ENCODE measurements around the gene HOXD8.
A peak's percentile ranks its signal among the peaks of the same experiment; 100 is the strongest.

The HOXD8 gene

DNA sequence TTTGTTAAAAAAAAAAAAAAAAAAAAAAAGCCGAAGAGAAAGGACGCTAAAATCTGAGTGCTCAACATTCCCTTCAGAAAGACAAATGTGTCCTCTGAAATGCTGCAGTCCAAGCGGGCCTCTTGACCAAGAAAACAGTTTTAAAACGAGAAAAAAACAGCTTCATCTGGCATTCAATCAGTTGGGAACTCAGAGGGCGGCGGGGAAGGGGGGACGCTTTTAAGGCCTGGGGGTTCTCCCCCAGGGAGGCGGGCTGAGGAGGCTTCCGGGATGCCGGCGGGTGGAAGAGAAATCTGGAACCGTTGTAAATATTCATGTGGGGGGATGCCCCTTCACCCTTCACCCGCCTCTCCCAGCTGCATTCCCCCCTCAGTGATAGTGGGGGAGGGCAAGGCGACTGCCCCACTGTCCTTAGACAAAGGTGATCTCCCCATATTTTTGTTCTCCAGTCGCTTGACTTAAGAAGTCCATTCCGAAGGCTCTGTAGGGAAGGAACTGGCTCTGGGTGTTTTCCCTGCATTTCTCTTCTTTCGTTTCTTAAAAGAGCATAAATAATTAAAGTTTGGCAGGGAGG is 25.7 kb upstream of the HOXD8 start:
- DNase-seq = no peak

DNA sequence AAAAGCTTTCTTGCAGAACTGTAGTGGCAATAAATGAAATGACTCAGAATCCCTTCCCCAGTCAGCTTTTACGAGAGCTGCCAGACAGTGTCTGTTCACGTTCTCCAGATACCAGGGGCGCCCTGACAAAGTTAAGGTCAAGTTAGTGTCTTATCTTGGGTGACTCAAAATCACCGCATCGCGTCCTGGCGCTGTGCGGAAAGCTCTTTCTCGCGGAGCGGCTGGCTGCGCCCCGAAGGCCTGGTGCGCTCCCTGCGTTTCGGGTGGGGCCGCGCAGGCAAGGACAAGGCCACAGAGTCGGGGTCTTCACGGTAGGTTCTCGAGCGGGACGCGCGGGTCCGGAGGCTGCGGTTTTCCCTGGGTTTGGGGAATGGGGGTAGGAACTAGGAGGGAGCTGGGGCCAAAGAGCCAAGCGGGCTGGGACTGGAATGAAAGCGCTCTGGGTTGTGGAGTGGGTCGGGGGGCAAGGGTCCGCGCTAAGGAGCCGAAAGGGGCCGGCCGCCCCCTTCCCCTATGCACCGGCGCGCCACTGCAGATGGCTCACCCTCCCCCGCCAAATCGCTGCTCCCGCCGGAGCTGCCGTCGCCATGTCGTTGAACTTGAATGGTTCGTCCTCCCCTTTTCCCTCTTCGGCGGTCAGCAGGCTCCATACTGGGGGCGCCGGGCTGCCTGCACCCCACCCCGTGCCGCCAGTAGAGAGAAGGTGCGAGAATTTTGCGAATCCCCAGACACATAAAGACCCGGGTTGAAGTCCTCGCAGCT is 25.0 kb upstream of the HOXD8 start:
- no peak for DNase-seq

DNA sequence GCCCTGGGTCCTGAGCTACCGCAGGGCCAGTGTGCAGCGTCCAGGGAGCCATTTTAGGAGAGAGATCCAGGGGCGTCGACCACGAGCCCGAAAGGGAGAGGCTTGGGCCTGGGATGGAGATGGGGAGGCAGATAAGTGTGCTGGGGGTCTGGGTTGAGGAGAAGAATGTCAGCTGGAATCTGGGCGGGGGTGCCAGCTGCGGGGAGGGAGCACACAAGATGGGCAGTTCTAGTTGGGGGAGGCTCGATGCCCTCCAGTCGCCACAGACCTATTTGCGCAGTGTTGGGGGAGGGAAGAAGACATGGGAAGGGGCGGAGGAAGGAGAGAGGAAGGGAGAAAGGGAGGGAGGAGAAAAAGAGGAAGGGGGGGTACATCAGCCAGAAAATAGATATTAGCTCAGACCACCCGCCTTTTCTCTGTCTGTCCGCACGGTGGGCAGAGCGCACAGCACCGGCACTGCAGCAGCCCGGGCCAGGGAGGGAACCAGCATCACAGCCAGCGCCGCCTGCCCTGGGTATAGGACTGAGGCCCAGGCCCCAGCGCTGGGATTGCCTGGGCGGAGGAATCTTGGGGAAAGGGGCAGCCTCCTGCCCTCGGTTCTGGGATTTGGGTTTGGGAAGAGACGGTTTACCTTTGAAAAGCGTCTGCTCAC is 24.3 kb upstream of the HOXD8 start:
- no peak for DNase-seq

DNA sequence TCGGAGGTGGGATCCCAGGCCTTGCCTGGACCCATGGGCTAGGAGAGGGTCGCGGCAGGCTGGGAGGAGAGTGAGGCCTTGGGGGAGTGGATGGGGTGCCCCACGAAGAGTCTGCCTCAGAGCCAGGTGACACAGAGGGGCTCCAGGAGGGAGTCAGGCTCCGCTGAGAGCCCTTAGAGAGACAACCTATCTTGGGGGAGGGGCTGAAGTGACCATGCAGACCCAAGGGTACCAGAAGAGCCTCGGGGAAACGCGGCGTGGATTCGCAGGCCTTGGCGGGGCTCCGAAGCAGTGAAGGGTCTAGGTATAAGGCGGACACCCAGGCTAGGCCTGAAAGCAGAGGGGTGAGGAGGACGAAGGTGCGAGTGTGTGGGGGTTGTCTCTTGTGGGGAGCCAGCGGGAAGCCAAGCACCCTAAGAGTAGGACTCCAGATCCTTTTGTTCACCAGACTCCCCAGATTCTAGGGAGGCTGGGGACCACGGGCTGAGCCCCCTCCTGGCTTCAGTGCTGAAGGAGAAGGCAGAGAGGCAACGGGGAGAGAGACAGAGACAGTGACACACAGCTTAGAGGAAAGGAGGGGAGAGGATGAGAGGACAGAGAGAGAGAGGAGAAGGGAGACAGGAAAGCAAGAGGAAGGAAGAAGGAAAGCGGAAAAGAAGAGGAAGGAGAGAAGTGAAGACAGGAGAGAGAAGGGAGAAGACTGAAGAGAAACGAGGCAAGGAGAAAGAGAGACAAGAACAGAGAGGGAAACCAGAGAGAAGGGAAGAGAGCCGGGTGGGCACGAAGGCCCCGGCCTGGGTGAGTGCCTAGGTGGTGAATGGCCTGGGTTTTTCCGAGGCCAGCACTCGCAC is 23.6 kb upstream of the HOXD8 start:
- DNase-seq = no peak

DNA sequence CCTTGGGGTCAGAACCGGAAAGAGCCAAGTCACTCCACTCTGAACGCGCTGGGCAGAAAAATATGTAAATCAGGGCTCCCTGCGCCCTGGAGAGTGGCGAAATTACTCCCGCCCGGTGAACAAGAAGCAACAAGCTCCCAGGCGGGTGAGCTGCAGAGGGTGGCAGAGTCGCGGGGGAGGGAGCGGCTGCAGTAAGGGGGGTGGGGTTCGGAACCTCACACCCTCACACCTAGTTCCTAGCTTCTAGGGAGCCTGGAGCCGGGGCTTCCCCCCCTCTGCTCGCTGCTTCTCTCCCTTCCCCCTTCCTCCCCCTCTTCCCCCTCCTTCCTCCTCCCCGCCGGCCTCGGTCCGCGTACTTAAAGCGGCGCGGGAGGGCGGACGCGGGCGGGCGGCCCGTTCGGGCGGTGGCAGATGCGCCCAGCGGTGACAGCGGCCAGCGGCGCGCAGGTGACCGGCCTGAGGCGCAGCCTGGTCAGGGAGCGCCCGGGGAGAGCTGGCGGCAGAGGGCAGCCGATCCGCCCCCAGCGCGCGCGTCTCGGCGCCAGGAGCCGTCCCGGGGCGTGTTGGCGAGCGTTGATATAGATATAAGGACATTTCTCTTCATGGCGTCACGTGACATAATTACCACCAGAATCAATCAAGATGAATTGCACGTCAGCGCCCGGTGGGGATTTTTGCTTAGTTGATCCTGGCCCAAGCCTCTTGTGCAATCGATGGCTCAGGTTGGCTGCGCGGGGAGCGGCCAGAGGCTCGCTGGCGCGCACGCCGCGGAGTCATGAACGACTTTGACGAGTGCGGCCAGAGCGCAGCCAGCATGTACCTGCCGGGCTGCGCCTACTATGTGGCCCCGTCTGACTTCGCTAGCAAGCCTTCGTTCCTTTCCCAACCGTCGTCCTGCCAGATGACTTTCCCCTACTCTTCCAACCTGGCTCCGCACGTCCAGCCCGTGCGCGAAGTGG is 22.6 kb upstream of the HOXD8 start, which contains the start of gene HOXD11:
HOXD11 (plus strand) TSS at position 700 of the 959 bp plus-strand sequence; CDS start at position 776, 76 bp downstream.
- DNase-seq = peak; percentile 56

DNA sequence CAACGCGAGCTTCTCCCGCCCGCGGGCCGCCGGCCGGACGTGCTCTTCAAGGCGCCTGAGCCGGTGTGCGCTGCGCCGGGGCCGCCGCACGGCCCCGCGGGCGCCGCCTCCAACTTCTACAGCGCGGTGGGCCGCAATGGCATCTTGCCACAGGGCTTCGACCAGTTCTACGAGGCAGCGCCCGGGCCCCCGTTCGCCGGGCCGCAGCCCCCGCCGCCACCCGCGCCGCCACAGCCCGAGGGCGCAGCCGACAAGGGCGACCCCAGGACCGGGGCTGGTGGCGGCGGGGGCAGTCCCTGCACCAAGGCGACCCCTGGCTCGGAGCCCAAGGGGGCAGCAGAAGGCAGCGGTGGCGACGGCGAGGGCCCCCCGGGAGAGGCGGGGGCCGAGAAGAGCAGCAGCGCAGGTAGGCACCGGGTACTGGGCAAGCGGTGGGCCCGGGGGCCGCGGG is 21.7 kb upstream of the HOXD8 start:
- DNase-seq = peak; percentile 48

DNA sequence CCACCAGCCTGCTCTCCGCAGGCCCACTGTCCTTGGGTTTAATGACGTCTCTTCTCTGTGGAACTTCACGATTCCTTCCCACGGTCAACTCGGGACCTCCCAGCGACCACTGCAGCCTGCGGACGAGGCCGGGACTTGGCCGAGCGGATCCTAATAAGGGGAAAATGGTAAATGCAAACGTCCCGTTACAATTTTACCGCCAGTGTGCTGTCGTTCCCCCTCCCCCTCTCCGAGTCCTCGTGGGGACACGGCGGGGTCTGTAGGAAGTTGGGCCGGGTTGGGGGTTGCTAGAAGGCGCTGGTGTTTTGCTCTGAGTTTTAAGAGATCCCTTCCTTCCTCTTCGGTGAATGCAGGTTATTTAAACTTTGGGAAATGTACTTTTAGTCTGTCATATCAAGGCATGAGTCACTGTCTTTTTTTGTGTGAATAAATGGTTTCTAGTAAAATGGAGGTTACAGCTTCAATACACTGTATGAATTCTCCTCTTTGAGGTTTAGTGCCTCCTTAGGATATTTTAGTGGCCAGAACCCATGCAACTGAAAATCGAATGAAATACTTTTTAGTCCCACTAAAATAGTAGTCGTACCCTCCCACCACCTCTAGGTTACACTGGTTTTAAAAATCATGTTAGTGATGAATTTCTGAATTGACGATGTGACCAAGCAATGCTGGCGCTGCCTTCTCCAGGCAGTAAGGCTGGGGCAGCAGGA is 20.2 kb upstream of the HOXD8 start:
- peak; percentile 39 for DNase-seq

DNA sequence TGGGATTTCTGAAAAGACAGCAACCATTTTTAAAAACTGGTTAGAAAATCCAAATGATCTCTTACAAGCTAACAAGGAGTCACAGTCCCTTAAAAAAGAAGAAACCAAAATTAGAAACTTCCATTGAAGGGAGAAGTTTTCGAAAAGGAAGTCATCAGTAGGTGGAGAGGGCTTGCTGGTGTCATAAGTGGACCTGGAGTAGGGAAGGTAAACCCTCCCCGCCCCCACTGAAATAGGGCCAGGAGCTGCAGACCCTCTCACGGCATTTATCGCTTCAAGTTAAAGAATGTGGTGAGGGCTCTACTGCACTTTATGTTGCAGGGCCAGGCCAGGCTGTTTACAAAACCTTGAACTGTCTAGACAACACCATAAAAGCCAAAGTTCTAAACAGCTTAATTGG is 19.6 kb upstream of the HOXD8 start:
- peak; percentile 13 for DNase-seq

DNA sequence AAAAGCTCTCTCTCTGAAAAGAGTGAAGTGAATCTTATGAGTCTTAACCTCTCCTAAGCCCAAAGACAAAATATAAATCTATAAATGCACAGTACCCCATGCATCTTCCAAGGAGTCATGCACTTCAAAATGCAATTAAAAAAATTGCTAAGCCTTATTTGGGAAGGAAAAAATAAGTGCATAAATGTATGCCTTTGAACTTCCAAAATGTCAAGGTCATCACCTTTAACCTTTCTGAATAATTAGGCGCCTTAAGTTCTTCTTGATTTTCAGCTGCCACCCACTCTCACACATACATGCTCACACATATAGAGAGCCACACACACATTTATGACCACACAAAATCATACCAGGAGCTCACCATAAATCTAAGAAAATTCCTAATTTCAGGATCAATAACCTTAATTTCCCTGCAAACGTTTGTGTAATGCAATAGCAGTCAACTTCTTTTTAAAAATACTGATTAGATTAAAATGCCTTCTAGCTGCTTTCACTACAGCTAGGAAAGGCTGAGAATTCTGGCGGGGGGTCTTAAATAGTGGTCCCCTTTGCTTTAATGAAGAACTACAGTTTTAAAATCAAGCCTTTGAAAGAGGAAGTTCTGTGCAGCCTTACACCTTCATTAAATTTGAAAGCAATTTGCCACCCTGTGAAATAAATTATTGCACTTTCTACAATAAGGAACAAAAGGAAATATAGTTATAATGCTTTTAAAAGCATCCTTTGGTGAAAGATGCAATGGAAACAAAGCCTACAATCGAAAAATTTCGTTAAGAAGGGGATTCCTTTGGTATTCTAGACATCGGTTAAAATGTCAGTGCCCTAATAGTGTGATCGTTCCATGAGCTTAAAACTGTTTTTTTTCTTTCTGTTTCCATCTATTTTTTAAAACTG is 18.8 kb upstream of the HOXD8 start:
- DNase-seq = no peak

DNA sequence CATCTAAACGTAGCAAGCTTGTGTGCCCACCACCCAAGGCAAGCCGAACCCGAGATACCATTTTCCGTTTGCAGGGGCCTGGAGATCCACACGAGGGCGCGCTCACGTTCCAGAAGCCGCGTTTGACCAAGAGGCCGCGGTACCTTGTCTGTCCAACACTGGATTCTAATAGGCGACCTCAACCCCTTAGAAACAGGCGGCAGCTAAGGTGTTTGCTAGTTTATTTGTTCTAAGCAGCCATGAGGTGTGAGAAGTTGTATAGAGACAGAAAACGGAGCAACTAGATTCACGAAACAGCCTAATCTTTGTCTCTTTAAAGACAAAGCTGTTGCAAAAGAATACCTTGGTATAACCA is 18.2 kb upstream of the HOXD8 start:
- DNase-seq = peak; percentile 78

DNA sequence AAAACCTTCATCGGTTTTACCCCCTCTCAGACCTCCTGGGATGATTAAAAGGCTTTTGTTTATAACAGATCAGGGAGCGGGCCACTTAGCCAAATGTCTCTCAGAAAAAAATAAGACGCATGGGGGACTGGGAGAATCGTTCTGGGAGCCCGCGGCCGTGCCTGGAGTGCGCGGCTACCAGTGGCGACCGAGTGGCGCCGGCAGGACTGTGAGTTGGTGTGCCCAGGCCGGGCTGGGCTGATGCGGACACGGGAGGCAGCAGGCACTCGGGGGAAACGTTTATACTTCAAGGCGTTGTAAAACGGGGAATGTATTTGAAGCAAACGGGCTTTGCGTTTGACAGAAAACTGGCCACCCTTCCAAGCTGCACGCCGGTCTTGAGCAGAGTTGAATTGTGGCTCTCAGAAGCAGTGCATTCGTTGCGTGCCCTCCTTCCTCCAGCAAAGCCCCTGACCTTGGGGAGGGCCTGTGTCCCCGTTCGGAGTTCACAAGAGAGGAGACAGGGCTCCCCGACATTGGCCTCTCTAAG is 17.6 kb upstream of the HOXD8 start:
- DNase-seq = no peak

DNA sequence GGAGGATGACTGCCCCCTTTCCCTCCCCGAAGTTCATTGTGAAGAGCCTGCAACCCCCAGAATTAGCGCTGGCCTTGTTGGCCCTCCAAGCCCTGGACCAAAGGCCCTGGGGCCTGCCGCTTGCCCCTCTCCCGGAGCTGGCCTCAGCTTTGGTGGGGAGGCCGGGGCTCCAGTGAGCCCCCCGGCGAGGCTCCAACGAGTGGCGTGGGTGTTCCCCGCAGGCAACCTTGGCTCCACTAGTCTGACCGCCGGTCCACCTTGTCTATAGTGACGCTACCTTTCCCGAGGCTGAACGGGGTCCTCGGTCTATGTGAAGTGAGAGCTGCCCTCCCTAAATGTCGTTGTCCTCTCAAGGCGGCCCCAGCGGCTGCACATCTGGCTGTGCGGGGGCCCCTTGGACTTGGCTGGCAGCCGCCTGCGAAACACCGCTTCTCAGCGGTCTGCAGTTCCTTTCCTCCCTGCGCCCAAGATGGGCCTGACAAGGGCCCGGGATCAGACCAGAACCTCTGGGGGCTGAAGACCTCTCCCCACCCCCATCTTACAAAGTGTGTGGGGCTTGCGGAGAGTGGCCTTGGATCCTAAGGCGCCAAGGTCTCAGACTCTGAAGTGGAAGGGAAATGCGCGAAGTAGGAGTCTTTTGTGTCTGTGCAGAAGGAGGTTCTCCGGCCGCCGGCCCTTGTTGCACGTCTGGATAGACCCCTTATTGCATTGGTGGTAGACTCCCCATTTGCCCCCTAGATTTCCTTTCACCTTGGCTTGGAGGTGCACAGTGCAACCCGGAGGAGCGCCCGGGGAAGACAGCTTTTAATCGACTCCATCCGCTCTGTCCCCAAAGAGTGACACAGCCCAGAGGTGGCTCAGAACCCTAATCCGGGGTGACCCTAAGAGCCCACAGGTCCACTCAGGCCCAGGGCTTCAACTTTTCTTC is 16.9 kb upstream of the HOXD8 start:
- no peak for DNase-seq

DNA sequence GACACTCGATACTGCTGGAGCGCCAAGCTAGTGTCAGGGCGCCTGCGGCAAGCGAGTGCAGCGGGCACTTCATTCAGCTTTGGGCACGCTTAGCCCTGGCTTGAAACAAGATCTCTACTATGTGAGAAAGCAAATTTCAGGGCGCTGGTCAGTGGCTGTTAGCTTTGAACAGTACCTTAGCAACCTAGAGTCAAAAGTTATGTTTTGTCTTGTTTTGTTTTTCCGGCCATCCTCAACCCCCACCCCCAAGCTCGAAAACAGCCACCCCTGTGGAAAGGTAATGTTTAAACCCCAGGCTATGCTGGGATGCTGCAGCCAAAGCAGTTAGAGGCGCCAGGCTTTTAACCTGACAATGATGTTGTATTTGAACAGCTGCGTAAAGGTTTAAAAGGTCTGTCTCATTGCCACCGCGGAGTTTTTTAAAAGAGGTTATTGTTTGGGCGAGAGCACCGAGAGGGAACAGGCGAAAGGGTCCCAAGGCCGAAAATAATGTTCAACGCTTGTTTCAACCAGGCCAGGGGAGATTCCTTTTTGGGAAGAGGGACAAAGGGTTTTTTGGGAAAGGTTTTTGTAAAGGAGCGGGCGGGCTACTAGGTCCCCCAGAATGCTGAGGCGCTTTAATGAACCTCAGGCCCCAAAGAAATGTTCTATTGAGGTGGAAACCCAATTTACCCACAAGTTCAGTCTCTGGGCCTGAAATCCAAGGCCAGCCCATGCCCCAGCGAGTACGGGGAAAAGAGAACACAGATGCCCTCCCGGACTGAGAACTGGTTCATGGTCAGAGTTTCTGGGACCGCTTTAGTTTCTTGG is 15.2 kb upstream of the HOXD8 start:
- DNase-seq = no peak

DNA sequence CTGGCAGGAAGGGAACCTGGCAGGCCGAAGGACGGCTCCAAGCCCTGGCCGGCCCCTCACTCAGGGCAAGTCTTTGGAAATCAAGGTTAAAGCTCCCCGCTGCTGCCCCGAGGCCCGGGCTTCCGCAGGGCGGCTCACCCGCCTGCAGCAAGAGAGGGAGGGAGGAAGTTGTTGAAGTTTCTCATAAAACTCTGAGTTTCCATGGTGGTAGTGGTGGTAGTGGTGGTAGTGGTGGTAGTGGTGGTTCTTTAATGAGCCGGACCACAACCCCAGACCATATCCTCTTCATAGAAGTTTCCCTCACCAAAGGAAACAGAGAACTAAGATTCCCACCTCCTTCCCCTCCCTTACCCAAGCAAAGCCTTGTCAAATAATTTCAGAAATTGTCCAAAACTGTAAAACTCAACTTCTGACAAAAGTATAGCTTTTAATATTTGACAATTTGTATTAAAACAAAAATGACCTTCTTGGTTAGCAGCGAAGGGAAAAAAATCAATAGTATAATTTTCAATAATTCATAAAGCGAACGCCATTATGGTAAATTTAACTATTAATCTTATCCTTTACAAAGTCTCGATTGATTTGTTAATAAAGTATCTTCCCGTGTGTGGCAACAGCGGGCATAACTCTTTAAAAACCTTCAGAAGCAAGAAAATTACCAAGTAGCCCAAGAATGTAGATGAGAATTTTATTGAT is 14.4 kb upstream of the HOXD8 start:
- DNase-seq = no peak

DNA sequence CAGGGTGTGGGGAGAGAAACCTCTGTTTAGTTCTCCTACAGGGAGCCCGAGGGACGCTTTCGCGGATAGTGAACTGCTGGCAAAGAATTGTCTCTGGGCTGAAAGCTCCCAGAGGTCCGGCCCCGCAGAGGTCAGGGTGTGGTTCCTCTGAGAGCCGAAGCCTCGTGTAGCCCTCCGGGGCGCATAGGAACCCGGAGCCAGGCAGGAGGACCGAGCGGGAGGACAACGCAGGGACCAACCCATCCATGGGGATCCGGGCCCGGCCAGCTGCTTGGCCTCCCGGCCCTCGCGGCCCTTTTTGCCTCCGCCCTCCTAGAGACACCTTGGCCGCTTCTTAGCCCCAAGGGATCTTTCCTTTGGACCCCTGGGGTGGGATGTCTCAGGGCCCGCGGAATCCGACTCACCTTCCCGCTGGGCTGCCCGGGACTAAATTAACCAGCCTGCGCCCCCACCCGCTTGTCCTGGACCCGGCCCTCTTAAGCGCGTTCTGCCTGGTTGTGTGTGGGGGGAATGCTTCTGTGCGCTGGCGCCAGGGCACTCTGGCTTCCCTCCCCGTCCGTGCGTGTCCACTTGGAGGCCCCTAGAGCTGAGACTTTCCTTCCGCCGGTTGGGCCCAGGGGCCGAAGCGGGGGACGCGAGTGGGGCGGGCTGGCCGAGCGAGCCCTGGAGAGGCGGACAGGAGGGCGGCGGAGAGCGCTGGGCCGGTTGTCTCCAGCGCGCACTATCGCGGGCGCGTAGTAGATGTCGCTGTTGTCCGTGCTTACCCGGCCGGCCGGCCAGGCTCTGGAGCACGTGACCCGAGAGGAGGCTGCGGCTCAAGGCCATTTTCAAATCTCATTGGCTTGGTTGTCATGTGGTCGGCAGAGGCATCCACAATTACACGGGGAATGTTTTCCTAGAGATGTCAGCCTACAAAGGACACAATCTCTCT is 13.4 kb upstream of the HOXD8 start, which contains the start of gene HOXD10:
HOXD10 (plus strand) TSS at position 896 of the 931 bp plus-strand sequence. CDS start 56 bp downstream, outside the sequence.
- DNase-seq = peak; percentile 88

Measured in left hindlimb (tissue), 1 donor.